B cell (primary cell): Measurements from ENCODE around the gene SP100.

Experiments used
- CTCF ChIP-seq: fragments of 200-600 bp; IDR thresholded peaks from one replicate; pipeline ENCODE4 v1.8.0; 2022; ENCODE audit warnings: antibody characterized with exemption, mild to moderate bottlenecking
- EZH2 ChIP-seq: IDR thresholded peaks from 2 replicates; pipeline ENCODE4 v1.6.1; 2012; ENCODE audit warnings: borderline replicate concordance, low read depth, mild to moderate bottlenecking, moderate library complexity, low read length; ENCODE audit not compliant: insufficient read depth, poor library complexity, severe bottlenecking

DNA sequence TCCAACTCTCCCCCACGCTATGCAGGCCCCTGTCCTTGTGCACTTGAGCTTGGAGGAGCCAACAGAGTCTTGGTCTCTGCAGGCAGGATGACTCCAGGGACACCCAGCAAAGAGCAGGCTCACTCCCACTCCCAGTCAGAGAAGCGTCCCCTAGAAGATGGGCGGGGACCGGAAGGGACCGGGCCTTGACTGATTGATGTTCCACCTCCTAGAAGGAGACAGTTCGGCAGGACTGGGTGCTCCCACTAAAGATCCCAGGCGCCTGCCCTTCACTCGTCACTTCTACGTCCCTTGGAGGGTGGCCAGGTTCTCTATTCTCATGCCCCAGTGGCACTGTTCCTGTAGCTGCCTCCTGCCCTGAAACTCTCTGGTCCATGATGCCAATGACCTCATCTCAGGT is 3.2 kb upstream of the SP100 start:
- TF ChIP-seq EZH2, result no peak
- TF ChIP-seq CTCF, result no peak
